Breast epithelium (tissue), 3 donors: Measurements from ENCODE around the gene OSMR.

Experiments used
- CTCF ChIP-seq, 3 donors: fragments of 450-650 bp; IDR thresholded peaks; one replicate each; pipeline ENCODE4 v1.5.1; 2016 to 2017; ENCODE audit warnings: antibody characterized with exemption in 3 of 3, mild to moderate bottlenecking in 3 of 3, moderate library complexity in 3 of 3
- POLR2A ChIP-seq: fragments of 450-650 bp; IDR thresholded peaks from one replicate; pipeline ENCODE4 v1.6.1; 2016; ENCODE audit warnings: antibody characterized with exemption, mild to moderate bottlenecking, moderate library complexity
- POLR2AphosphoS5 ChIP-seq, 3 donors: sonication (generic); formaldehyde crosslinking; IDR thresholded peaks; one replicate each; pipeline ENCODE4 v1.6.1; 2017; ENCODE audit warnings: antibody characterized with exemption in 3 of 3

GRCh38 chr5:38948501-38948900 is 102.7 kb downstream of the OSMR start:
- TF ChIP-seq CTCF (IDR thresholded peaks at IDR 0.05) (no peak), POLR2AphosphoS5 (IDR thresholded peaks at IDR 0.05) (no peak), POLR2A (no peak)
